ENCODE measurements around the gene NRF1. TPM values are rescaled to one million over a fixed set of nuclear protein-coding genes. Genes with fewer than 3 reads are reported as not detected.

The NRF1 gene
- total and polyA plus RNA-seq, 2 of the 8 experiments (the other 6 are each of a cell fraction or from before 2014, with no cell fraction given), result 18.2 to 21.4 TPM

- H3K4me1 ChIP-seq (replicated peaks in 1 of 4; ENCODE audit: control insufficient read depth in 3 of 4, insufficient read depth in 4 of 4, low read length in 3 of 4), result no peaks in the 10 kb centered on the region
- no peak for TF ChIP-seq TCF12 (IDR thresholded peaks at IDR 0.05; ENCODE audit: low read depth, low read length)
- no peak for TF ChIP-seq KDM1A (IDR thresholded peaks at IDR 0.05; ENCODE audit: borderline replicate concordance, low read length)
- TF ChIP-seq SAP30 (IDR thresholded peaks at IDR 0.05; ENCODE audit: insufficient read depth, insufficient replicate concordance, low read length), result no peak
- no peak for TF ChIP-seq SIX5 (IDR thresholded peaks at IDR 0.05; ENCODE audit: low read depth, low read length)
- TF ChIP-seq SP2 (IDR thresholded peaks at IDR 0.05; ENCODE audit: low read length), result no peak
- no peak overlapping the region for H3K4me3 ChIP-seq (ENCODE audit: extremely low read depth in 1 of 4, insufficient read depth in 2 of 4, low read depth in 3 of 4, low read length in 4 of 4)
- no peaks in the 10 kb centered on the region for H4K20me1 ChIP-seq (replicated peaks in 1 of 2; ENCODE audit: control insufficient read depth in 1 of 2, insufficient read depth in 2 of 2, low read length in 2 of 2)
- no peak overlapping the region for H3K56ac ChIP-seq (replicated peaks; ENCODE audit: insufficient read length, low read depth, low read length)
- ChIA-PET POLR2A (ENCODE audit: partially characterized antibody) (interaction anchor here (1.5 kb wide), 1 partner anchor 13 kb away, joined by 4 read pairs; no protein-coding TSS in a partner anchor), CTCF (ENCODE audit: partially characterized antibody) (no interaction called here)
- peaks cover 2 to 41% (median 19%) of the 10 kb centered on the region in 4 experiments; a peak in 6 of 8 replicates for H3K36me3 ChIP-seq (ENCODE audit: control insufficient read depth in 2 of 4, insufficient read depth in 4 of 4, low read length in 3 of 4)
- H4K5ac ChIP-seq (ENCODE audit: insufficient read length, low read depth, low read length), result no peak overlapping the region
- no peak overlapping the region for H3K4me2 ChIP-seq (ENCODE audit: insufficient read depth in 1 of 2, low read depth in 2 of 2, low read length in 2 of 2)
- no peak overlapping the region for H2BK15ac ChIP-seq (ENCODE audit: low read length)
- no peaks in the 10 kb centered on the region for H3K79me2 ChIP-seq (ENCODE audit: control insufficient read depth in 1 of 2, insufficient read depth in 2 of 2, low read length in 2 of 2)
- no peak for DNase-seq (ENCODE audit: low read depth in 1 of 2, low spot score in 2 of 2)
- H3K14ac ChIP-seq (ENCODE audit: insufficient read length), result no peak overlapping the region
- WGBS, 2 experiments (ENCODE audit: extremely low coverage in 1 of 2, insufficient coverage in 1 of 2, insufficient read length in 1 of 2, insufficient replicate concordance in 2 of 2, low coverage in 1 of 2, low lambda C conversion rate in 2 of 2, missing lambda C conversion rate in 1 of 2), result 95% methylated on average over 2 of the region's 2 CpGs; no CpG with 5 or more reads in 1 of the 2 experiments
- FAIRE-seq, result no peak
- H3K18ac ChIP-seq (ENCODE audit: extremely low read depth, low read length), result no peak overlapping the region
- H3K4ac ChIP-seq (replicated peaks; ENCODE audit: insufficient read length, low read depth, low read length), result no peak overlapping the region
- no peak overlapping the region for H2AFZ ChIP-seq (ENCODE audit: low read length)
- H3K9ac ChIP-seq (replicated peaks in 1 of 4; ENCODE audit: extremely low read depth in 1 of 4, low read depth in 3 of 4, low read length in 3 of 4), result no peak overlapping the region
- H3K79me1 ChIP-seq (ENCODE audit: low read depth, low read length), result no peaks in the 10 kb centered on the region
- H2BK12ac ChIP-seq (ENCODE audit: low read depth, low read length), result no peak overlapping the region
- no peak overlapping the region for H3K27ac ChIP-seq (ENCODE audit: low read depth, low read length)
- H2AK5ac ChIP-seq (ENCODE audit: low read depth, low read length), result no peak overlapping the region
- H3K23ac ChIP-seq (ENCODE audit: insufficient read length), result no peak overlapping the region
- no peak overlapping the region for H4K91ac ChIP-seq (replicated peaks; ENCODE audit: insufficient read length, low read length)
- 0 out of 4 replicates have a peak, but pooled peaks cover 0 to 5% of the 10 kb centered on the region in 2 experiments for H3K9me3 ChIP-seq (ENCODE audit: insufficient read depth in 2 of 2, low read depth in 1 of 2, low read length in 1 of 2)
- no peak overlapping the region for H2BK20ac ChIP-seq (ENCODE audit: low read length)
- H3K27me3 ChIP-seq (replicated peaks in 1 of 4; ENCODE audit: control insufficient read depth in 3 of 4, extremely low read depth in 1 of 4, insufficient read depth in 3 of 4, low read length in 3 of 4), result no peaks in the 10 kb centered on the region
- H4K8ac ChIP-seq (ENCODE audit: extremely low read depth, insufficient read depth, low read length), result no peak overlapping the region
- H2BK5ac ChIP-seq (ENCODE audit: low read depth, low read length), result no peak overlapping the region
- H2BK120ac ChIP-seq (replicated peaks; ENCODE audit: low read depth, low read length), result no peak overlapping the region
- H3K23me2 ChIP-seq (ENCODE audit: low read depth, low read length), result no peaks in the 10 kb centered on the region
Observed at GRCh38 chr7:129675521-129675920, 64.0 kb downstream of the NRF1 start.
